SIG-M5 treated with dmso at 0.1 percent for 504 hours (cell line): ENCODE measurements around the gene EDEM2.
"Not testable (repeated sequence)": the region's sequence is repeated elsewhere in the genome, so short reads cannot be mapped to it uniquely, and the experiment has no call there.

Experiments
- DNase-seq: peaks from one replicate; lab custom pipeline; 2025; ENCODE audit not compliant: unreplicated experiment; lab: John Stamatoyannopoulos, UW

EDEM2 gene

DNA sequence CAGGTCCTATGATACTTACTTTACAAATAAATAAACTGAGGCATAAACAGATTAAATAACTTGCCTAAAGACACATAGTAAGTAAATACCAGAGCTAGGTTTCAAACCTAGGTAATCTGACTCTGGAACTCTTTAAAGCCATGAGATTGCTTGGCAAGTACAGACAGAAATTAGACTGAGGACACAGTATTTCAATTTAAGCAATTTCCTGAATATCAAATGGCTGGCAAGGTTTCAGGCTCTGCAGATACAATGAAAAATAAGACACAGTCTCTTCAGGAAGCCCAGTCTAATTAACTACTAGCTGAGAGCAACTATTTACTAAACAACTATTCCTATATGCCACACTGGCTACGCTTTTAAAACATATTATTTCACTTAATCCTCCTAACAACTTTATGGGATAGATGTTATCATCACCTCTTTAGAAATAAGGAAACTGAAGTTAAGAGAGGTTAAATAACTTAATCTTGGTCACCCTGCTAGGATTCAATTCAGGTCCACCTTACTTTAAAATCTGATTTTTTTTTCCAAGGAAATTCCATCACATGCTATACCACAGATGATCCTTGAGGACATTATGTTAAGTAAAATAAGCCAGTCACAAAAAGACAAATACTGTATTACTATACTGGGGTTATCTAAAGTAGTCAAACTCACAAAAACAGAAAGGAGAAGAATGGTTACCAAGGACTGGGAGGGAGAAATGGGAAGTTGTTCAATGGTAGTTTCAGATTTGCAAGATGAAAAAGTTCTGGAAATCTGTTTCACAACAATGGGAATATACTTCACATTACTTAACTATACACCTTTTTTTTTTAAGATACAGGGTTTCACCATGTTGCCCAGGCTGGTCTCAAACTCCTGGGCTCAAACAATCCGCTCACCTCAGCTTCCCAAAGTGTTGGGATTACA, 58.6 kb downstream of the EDEM2 start:
- no peak for DNase-seq

DNA sequence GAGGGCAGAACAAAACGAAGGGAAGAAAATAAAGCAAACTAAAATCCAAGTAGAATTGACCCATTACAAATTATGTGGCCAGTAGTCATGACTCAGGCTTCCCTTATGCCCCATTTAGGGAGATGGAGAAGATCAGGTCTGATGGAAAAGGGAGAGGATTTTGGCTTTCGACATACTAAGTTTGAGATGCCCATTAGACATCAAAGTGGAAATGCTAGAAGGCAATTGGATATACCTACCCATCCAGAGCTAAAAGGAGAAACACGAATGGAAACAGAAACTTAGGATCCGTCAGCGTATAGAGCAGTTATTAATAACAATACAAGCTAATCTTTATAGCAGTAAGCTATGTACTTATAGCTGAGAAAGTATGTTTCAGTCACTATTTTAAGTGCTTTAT, 59.3 kb downstream of the EDEM2 start:
- DNase-seq = no peak

DNA sequence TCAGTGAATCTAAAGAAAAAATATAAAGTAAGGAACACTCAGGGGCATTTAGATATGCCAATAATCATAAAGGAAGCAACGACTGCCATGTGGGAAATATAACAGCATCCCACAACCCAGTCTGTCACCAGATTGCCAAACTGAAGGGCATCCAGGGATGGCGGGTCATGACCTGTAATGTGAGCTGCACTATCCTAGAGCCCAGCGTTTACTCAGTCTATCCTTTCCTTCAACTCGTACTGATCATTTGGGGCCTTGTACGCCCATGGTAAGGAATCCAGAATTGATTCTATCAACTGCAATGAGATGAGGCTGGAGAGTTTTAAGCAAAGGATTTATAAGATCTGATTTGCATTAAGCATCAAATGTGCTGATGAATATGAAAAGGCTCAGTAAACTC, 59.8 kb downstream of the EDEM2 start:
- no peak for DNase-seq

DNA sequence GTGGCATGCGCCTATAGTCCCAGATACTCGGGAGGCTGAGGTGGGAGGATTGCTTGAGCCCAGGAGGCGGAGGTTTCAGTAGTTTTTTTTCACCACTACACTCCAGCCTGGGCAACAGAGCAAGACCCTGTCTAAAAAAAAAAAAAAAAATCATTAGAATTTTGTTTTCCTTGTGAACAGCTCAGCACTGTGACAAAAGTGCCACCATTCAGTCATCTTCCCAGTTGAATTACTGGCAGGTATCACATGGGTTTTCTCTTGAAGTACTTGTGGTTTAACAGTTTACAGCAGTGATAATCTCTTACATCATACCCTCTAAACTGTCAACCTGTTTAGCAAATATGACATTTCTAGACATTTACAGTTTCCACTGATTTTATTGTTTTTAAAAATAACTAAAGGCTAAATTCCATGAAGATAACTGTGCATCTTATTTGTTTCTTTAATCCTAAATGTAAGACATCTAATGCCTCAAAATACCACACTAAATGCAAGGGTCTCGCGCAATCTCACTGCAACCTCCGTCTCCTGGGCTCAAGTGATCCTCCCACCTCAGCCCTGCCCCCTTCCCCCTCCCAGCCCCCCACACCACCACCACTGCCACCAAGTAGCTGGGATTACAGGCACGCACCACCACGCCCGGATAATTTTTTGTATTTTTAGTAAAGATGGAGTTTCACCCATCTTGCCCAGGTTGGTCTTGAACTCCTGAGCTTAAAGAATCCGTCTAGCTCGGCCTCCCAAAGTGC, 61.5 kb downstream of the EDEM2 start:
- peak; percentile 58 for DNase-seq

DNA sequence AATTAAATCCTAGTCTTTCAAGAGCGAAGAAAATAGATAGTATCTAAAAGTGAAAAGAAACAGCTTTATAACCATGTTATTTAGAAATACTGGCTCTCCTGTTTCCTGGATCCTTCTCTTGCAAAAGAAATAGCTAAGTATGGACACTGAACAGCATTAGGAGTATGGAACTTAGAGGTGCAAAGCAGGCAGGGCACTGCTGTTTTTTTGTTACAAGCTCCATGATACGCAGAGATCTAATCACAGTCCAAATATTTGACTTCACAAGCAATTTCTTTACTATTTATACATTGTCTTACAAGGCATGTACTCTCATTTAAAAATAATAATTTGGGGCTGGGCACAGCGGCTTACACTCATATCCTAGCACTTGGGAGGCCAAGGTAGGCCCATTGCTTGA, 62.1 kb downstream of the EDEM2 start:
- no peak for DNase-seq

DNA sequence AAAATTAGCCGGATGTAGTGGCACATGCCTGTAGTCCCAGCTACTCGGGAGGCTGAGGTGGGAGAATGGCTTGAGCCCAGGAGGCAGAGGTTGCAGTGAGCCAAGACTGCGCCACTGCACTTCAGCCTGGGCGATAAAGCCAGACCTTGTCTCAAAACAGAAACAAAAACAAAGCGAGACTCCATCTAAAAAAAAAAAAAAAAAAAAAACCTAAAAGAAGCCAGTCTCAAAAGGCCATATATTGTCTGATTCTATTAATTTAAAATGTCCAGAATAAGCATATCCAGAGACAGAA, 66.8 kb downstream of the EDEM2 start:
- not testable (repeated sequence) for DNase-seq

DNA sequence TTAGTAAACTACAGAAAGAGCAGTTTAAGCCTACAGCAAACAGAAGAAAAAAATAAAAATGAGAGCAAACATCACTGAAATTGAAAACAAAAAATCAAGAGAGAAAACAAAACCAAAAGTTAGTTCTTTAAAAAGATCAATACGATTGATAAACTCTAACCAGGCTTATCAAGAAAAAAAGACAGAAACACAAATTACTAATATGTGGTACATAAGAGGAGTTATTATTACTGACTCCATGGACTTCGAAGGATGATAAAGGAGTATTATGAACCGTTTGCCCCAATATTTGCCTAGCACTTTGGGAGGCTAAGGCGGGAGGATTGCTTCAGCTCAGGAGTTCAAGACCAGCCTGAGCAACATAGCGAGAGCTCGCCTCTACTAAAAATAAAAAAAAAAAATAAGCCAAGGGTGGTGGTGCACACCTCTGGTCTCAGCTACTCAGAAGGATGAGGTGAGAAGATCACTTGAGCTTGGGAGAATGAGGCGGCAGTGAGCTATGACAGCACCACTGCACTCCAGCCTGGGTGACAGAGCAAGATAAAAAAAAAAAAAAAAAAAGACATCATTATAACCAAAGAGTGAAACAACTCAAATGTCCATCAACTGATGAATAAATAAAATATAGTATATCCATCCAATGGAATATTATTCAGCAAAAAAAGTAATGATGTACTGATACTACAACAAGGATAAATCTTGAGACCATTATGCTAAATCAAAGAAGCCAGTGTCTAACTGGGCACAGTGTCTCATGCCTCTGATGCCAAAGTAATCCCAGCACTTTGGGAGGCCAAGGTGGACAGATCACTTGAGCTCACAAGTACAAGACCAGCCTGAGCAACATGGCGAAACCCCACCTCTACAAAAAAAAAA, 67.4 kb downstream of the EDEM2 start:
- no peak for DNase-seq

DNA sequence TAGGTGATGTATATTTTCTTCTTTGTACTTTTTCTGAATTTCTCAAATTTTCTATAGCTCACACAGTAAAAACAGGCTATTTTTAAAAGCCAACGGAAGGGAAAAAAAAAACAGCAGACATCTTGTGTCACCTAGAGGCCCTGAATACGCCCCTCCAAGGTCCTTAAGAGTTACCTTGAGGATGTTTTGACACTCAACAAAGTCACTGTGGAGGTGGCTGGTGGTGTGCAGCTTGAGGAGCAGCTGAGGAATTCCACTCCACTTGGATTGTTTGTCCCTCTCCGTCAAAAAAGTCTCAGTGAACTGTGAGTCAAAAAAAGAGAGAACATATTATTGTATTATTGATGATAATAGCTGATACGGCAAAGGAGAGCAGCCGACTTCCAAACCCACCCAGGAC, 69.3 kb downstream of the EDEM2 start:
- no peak for DNase-seq

DNA sequence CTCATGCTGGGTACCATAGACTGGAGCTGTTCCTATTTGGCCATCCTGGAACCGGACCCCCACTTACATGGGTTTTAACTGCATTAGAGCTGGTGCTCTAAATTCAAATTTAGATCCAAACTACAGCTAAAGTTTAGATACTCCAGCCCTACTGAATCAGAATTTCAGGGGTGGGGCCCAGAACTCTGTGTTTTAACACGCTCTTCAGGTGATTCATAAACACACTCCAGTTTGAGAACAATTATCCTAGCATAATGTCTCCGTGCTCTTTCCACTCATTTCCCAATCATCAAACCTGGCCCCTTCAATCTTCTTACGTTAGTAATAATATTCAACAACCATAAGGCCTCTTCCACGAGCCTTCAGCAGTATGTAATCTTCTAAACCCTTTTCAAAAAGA, 69.8 kb downstream of the EDEM2 start:
- no peak for DNase-seq

DNA sequence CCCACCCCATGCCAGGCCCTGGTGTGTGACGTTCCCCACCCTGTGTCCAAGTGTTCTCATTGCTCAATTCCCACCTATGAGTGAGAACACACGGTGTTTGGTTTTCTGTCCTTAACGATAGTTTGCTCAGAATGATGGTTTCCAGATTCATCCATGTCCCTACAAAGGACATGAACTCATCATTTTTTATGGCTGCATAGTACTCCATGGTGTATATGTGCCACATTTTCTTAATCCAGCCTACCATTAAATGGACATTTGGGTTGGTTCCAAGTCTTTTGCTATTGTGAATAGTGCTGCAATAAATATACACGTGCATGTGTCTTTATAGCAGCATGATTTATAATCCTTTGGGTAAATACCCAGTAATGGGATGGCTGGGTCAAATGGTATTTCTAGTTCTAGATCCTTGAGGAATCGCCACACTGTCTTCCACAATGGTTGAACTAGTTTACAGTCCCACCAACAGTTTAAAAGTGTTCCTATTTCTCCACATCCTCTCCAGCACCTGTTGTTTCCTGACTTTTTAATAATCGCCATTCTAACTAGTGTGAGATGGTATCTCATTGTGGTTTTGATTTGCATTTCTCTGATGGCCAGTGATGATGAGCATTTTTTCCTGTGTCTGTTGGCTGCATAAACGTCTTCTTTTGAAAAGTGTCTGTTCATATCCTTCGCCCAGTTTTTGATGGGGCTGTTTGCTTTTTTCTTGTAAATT, 75.5 kb downstream of the EDEM2 start:
- DNase-seq = not testable (repeated sequence)

DNA sequence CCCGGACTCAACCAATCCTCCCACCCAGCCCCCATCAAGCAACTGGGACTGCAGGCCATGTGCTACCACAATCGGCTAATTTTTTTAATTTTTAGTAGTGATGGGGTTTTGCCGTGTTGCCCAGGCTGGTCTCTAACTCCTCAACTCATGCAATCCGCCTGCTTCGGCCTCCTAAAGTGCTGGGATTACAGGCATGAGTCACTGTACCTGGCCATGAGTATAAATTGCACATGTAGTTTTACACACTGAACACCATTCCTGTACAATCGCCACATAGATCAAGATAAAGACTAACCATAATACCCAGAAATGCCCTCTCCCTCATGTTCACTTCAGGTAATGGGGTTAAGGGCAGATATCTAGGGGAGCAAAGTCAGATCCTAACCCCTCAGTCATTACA, 80.9 kb downstream of the EDEM2 start:
- DNase-seq = no peak
